CD1c-positive myeloid dendritic cell (primary cell): ENCODE results near the gene CLMP.
"Not testable (repeated sequence)": the region's sequence is repeated elsewhere in the genome, so short reads cannot be mapped to it uniquely, and the experiment has no call there.

Experiments
- DNase-seq: peaks from one replicate; pipeline ENCODE4 v3.0.0-alpha.2; 2016; ENCODE audit errors: extremely low spot score

CLMP gene

GRCh38 chr11:123218451-123218850, 23.4 kb upstream of the CLMP start:
- no peak for DNase-seq

- no peak for DNase-seq
Measured at GRCh38 chr11:123217897-123218296, 22.8 kb upstream of the CLMP start.

GRCh38 chr11:123216249-123216648, 21.2 kb upstream of the CLMP start:
- DNase-seq = no peak

GRCh38 chr11:123214940-123215339, 19.9 kb upstream of the CLMP start:
- no peak for DNase-seq

GRCh38 chr11:123214396-123214795, 19.3 kb upstream of the CLMP start:
- DNase-seq = no peak

GRCh38 chr11:123213307-123213771, 18.3 kb upstream of the CLMP start:
- no peak for DNase-seq

- DNase-seq = no peak
Measured at GRCh38 chr11:123212406-123212805, 17.4 kb upstream of the CLMP start.

- no peak for DNase-seq
Measured at GRCh38 chr11:123211981-123212380, 16.9 kb upstream of the CLMP start.

- DNase-seq = no peak
Measured at GRCh38 chr11:123211149-123211852, 16.3 kb upstream of the CLMP start.

GRCh38 chr11:123209591-123209990, 14.5 kb upstream of the CLMP start:
- DNase-seq = no peak

- DNase-seq = no peak
Measured at GRCh38 chr11:123206791-123207434, 11.9 kb upstream of the CLMP start.

- not testable (repeated sequence) for DNase-seq
Measured at GRCh38 chr11:123206055-123206454, 11.0 kb upstream of the CLMP start.

- DNase-seq = no peak
Measured at GRCh38 chr11:123203934-123204333, 8.9 kb upstream of the CLMP start.

GRCh38 chr11:123203471-123203870, 8.4 kb upstream of the CLMP start:
- no peak for DNase-seq

GRCh38 chr11:123202155-123203151, 7.4 kb upstream of the CLMP start:
- DNase-seq = no peak

GRCh38 chr11:123200264-123200663, 5.2 kb upstream of the CLMP start:
- no peak for DNase-seq

GRCh38 chr11:123197711-123198110, 2.7 kb upstream of the CLMP start:
- no peak for DNase-seq

GRCh38 chr11:123196060-123196714, 1.1 kb upstream of the CLMP start:
- no peak for DNase-seq

GRCh38 chr11:123194337-123195187, 486 bp downstream of the CLMP start:
- no peak for DNase-seq

- no peak for DNase-seq
Measured at GRCh38 chr11:123193742-123194141, 1.3 kb downstream of the CLMP start.

GRCh38 chr11:123191939-123192338, 3.1 kb downstream of the CLMP start:
- no peak for DNase-seq
